ENCODE measurements around the gene SP2. TPM values are rescaled to one million over a fixed set of nuclear protein-coding genes. Genes with fewer than 3 reads are reported as not detected.

The SP2 gene
- polyA plus RNA-seq, 3 donors, result 3.1 to 26.7 (median 6.8) TPM

DNA sequence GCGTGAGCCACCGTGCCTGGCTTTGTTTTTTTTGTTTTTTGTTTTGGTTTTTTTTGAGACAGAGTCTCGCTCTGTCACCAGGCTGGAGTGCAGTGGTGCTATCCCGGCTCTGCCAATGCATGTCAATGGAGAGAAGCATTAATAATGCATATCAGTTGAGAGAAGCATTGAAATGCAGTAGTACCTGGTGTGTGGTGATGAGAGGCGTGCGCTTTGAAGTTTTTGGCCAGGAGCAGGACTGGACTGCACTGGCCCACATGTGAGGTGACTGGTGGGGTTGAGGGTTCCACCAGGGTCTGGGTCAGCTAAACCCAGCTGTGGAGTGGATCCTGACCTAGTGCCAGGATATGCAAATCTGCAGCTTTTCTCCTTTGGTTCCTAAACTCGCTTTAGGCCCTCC, 5.4 kb downstream of the SP2 start:
- peaks cover 84% of the 10 kb centered on the region for H3K79me2 ChIP-seq (ENCODE audit: insufficient read depth, low read length)
- 92% methylated on average over 6 of the region's 7 CpGs for WGBS (ENCODE audit: insufficient coverage)
- Mint-ChIP-seq H3K27ac (no peak overlapping the region), H3K4me1 (peaks cover 36% of the 10 kb centered on the region), H3K36me3 (peaks cover 48 to 66% of the 10 kb centered on the region in 2 donors), H3K9me3 (peaks cover 0 to 2% (median 0%) of the 10 kb centered on the region in 7 donors), H3K4me3 (no peak overlapping the region), H3K27me3 (ENCODE audit: low read depth in 3 of 3) (peaks cover 0 to 7% (median 1%) of the 10 kb centered on the region in 3 donors)
- H3K4me3 ChIP-seq (replicated peaks in 1 of 3; ENCODE audit: low read depth in 2 of 3, low read length in 3 of 3), result no peak overlapping the region
- intact Hi-C loops (cut with micrococcal nuclease), result no loop called here
- peaks cover 35% of the 10 kb centered on the region for H4K20me1 ChIP-seq (ENCODE audit: insufficient read depth, low read length)
- no peaks in the 10 kb centered on the region for H3K9me3 ChIP-seq (replicated peaks in 1 of 2; ENCODE audit: control insufficient read depth in 1 of 2, insufficient read depth in 1 of 2, low read length in 2 of 2)
- no peaks in the 10 kb centered on the region for H3K27me3 ChIP-seq (ENCODE audit: control insufficient read depth in 2 of 2, insufficient read depth in 2 of 2, low read length in 2 of 2)
- no peak overlapping the region for H3K4me2 ChIP-seq (replicated peaks; ENCODE audit: extremely low read depth, low read length, poor library complexity, severe bottlenecking)
- DNase-seq, result no peak
- no peak overlapping the region for H2AFZ ChIP-seq (ENCODE audit: insufficient read depth, low read depth, low read length, poor library complexity, severe bottlenecking)
- H3K27ac ChIP-seq (ENCODE audit: low read depth in 1 of 2, low read length in 2 of 2), result no peak overlapping the region
- H3K36me3 ChIP-seq (replicated peaks in 1 of 2; ENCODE audit: control insufficient read depth in 1 of 2, insufficient read depth in 2 of 2, low read length in 2 of 2), result peaks cover 9 to 64% of the 10 kb centered on the region in 2 donors
- TF ChIP-seq, protein P1, sequence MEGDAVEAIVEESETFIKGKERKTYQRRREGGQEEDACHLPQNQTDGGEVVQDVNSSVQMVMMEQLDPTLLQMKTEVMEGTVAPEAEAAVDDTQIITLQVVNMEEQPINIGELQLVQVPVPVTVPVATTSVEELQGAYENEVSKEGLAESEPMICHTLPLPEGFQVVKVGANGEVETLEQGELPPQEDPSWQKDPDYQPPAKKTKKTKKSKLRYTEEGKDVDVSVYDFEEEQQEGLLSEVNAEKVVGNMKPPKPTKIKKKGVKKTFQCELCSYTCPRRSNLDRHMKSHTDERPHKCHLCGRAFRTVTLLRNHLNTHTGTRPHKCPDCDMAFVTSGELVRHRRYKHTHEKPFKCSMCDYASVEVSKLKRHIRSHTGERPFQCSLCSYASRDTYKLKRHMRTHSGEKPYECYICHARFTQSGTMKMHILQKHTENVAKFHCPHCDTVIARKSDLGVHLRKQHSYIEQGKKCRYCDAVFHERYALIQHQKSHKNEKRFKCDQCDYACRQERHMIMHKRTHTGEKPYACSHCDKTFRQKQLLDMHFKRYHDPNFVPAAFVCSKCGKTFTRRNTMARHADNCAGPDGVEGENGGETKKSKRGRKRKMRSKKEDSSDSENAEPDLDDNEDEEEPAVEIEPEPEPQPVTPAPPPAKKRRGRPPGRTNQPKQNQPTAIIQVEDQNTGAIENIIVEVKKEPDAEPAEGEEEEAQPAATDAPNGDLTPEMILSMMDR (IDR thresholded peaks at IDR 0.05), result no peak
- H3K4me1 ChIP-seq (ENCODE audit: control insufficient read depth in 1 of 2, insufficient read depth in 2 of 2, low read length in 2 of 2), result peaks cover 21 to 31% of the 10 kb centered on the region in 2 donors
- H3K9ac ChIP-seq (ENCODE audit: insufficient read depth, low read length, poor library complexity, severe bottlenecking), result no peak overlapping the region

GRCh38 chr17:47902039-47902744, 6.2 kb downstream of the SP2 start:
- no peak overlapping the region for H3K9ac ChIP-seq (ENCODE audit: insufficient read depth, low read length, poor library complexity, severe bottlenecking)
- no peak overlapping the region for H3K4me3 Mint-ChIP-seq
- peaks cover 16 to 26% of the 10 kb centered on the region in 2 donors for H3K4me1 ChIP-seq (ENCODE audit: control insufficient read depth in 1 of 2, insufficient read depth in 2 of 2, low read length in 2 of 2)
- TF ChIP-seq, protein P1 (IDR thresholded peaks at IDR 0.05), result no peak
- no peak overlapping the region for H2AFZ ChIP-seq (ENCODE audit: insufficient read depth, low read depth, low read length, poor library complexity, severe bottlenecking)
- H3K27ac ChIP-seq (ENCODE audit: low read depth in 1 of 2, low read length in 2 of 2), result no peak overlapping the region
- peaks cover 54 to 72% of the 10 kb centered on the region in 2 donors for H3K36me3 Mint-ChIP-seq
- H3K4me1 Mint-ChIP-seq, result peaks cover 37% of the 10 kb centered on the region
- peaks cover 0 to 7% (median 1%) of the 10 kb centered on the region in 3 donors for H3K27me3 Mint-ChIP-seq (ENCODE audit: low read depth in 3 of 3)
- no peaks in the 10 kb centered on the region for H3K27me3 ChIP-seq (ENCODE audit: control insufficient read depth in 2 of 2, insufficient read depth in 2 of 2, low read length in 2 of 2)
- no peak overlapping the region for H3K4me3 ChIP-seq (replicated peaks in 1 of 3; ENCODE audit: low read depth in 2 of 3, low read length in 3 of 3)
- H3K79me2 ChIP-seq (ENCODE audit: insufficient read depth, low read length), result peaks cover 84% of the 10 kb centered on the region
- peaks cover 43% of the 10 kb centered on the region for H4K20me1 ChIP-seq (ENCODE audit: insufficient read depth, low read length)
- H3K4me2 ChIP-seq (replicated peaks; ENCODE audit: extremely low read depth, low read length, poor library complexity, severe bottlenecking), result no peak overlapping the region
- no peaks in the 10 kb centered on the region for H3K9me3 ChIP-seq (replicated peaks in 1 of 2; ENCODE audit: control insufficient read depth in 1 of 2, insufficient read depth in 1 of 2, low read length in 2 of 2)
- WGBS (ENCODE audit: insufficient coverage), result 100% methylated on average over 3 of the region's 4 CpGs
- peaks cover 0 to 2% (median 0%) of the 10 kb centered on the region in 7 donors for H3K9me3 Mint-ChIP-seq
- H3K27ac Mint-ChIP-seq, result peak overlapping the region in 1 of 7 donors; percentile 1
- peaks cover 9 to 68% of the 10 kb centered on the region in 2 donors for H3K36me3 ChIP-seq (replicated peaks in 1 of 2; ENCODE audit: control insufficient read depth in 1 of 2, insufficient read depth in 2 of 2, low read length in 2 of 2)
- intact Hi-C loops (cut with micrococcal nuclease), result no loop called here
- DNase-seq, result no peak
